ENCODE results near the gene CNBD2.
"Not testable (repeated sequence)": the region's sequence is repeated elsewhere in the genome, so short reads cannot be mapped to it uniquely, and the experiment has no call there.

Gene CNBD2

GRCh38 chr20:36018208-36018988 is 50.0 kb downstream of the CNBD2 start:
- DNase-seq (ENCODE audit: low read depth, low spot score): no peak

- not testable (repeated sequence) for DNase-seq (ENCODE audit: low read depth, low spot score)
Observed at GRCh38 chr20:36026131-36026530, 57.7 kb downstream of the CNBD2 start.

- DNase-seq (ENCODE audit: low read depth, low spot score): no peak
Observed at GRCh38 chr20:36028106-36028808, 59.9 kb downstream of the CNBD2 start.

GRCh38 chr20:36030149-36030548 is 61.8 kb downstream of the CNBD2 start:
- no peak for DNase-seq (ENCODE audit: low read depth, low spot score)

GRCh38 chr20:36031806-36032205 is 63.4 kb downstream of the CNBD2 start:
- no peak for DNase-seq (ENCODE audit: low read depth, low spot score)

DNA sequence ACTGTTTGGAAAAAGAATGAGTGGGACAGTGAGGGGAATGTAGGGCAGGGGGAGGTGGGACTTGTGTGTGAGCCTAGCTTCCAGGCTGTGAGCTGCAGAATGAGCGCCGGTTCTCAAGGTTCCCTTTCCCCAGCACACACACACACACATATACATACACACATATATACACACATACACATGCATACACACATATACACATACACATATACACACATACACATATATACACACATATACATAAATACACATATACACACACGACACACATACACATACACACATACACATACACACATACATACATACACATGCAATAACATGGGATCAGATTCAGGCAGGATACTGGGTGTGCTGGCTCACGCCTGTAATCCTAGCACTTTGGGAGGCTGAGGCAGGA is 66.5 kb downstream of the CNBD2 start:
- no peak for DNase-seq (ENCODE audit: low read depth, low spot score)

- peak; percentile 17 for DNase-seq (ENCODE audit: low read depth, low spot score)
Observed at GRCh38 chr20:36035745-36036144, 67.4 kb downstream of the CNBD2 start.

GRCh38 chr20:36036688-36037087 is 68.3 kb downstream of the CNBD2 start:
- DNase-seq (ENCODE audit: low read depth, low spot score): no peak

GRCh38 chr20:36040571-36040970 is 72.2 kb downstream of the CNBD2 start:
- no peak for DNase-seq (ENCODE audit: low read depth, low spot score)

GRCh38 chr20:36043441-36043840 is 75.1 kb downstream of the CNBD2 start:
- no peak for DNase-seq (ENCODE audit: low read depth, low spot score)

- no peak for DNase-seq (ENCODE audit: low read depth, low spot score)
Observed at GRCh38 chr20:36043892-36044515, 75.6 kb downstream of the CNBD2 start.

DNA sequence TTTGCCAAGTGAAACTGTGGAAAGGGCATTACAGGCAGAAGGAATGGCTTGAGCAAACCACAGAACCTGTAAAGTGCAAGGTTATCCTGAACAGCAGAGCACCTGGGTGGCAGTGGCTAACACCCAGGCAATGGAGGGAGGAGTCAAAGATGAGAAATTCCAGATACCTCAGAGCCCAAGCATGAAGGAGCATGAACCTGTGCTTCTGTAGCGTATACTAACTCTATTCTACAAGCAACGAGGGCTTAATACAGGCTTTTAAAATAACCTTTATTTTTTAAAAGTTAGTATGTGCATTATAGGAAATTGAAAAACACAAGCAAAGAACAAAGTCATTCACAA is 77.0 kb downstream of the CNBD2 start:
- no peak for DNase-seq (ENCODE audit: low read depth, low spot score)

GRCh38 chr20:36046073-36046798 is 77.8 kb downstream of the CNBD2 start:
- not testable (repeated sequence) for DNase-seq (ENCODE audit: low read depth, low spot score)

GRCh38 chr20:36049408-36049807 is 81.0 kb downstream of the CNBD2 start:
- DNase-seq (ENCODE audit: low read depth, low spot score): not testable (repeated sequence)

GRCh38 chr20:36050436-36051317 is 82.3 kb downstream of the CNBD2 start:
- peak; percentile 92 for DNase-seq (ENCODE audit: low read depth, low spot score)

- DNase-seq (ENCODE audit: low read depth, low spot score): no peak
Observed at GRCh38 chr20:36051318-36052116, 83.1 kb downstream of the CNBD2 start.

GRCh38 chr20:36052117-36052513 is 83.7 kb downstream of the CNBD2 start:
- no peak for DNase-seq (ENCODE audit: low read depth, low spot score)

DNA sequence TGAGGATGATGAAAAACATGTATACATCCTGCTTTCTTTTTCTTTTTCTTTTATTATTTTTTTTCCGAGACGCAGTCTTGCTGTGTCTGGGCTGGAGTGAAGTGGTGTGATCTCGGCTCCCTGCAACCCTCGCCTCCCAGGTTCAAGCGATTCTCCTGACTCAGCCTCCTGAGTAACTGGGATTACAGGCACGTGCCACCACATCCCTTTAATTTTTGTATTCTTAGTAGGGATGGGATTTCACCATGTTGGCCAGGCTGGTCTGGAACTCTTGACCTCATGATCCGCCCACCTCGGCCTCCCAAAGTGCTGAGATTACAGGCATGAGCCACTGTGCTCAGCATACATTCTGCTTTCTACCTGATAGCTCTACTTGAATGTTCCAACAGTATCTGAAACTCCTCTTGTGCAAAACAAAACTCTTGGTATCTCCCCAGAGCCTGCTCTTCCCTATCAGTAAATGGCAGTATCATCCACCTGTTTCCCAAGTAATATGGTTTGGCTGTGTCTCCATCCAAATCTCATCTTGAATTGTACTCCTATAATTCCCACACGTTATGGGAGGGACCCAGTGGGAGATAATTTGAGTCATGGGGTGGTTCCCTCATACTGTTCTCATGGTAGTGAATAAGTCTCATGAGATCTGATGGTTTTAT is 85.6 kb downstream of the CNBD2 start:
- DNase-seq (ENCODE audit: low read depth, low spot score): not testable (repeated sequence)

DNA sequence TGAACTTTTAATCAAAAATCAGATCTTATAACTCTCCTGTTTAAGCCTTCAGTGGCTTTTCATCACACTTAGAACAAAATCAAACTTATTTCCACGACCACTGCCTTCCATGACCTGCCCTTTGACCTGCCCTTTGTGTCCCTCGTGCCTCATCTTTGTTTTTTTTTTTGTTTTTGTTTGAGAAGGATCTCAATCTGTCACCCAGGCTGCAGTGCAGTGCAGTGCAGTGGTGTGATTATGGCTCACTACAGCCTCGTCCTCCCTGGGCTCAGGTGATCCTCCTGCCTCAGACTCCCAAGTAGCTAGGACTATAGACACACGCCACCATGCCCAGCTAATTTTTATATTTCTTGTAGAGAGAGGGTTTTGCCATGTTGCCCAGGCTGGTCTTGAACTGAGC is 86.8 kb downstream of the CNBD2 start:
- no peak for DNase-seq (ENCODE audit: low read depth, low spot score)

GRCh38 chr20:36060676-36061075 is 92.3 kb downstream of the CNBD2 start:
- DNase-seq (ENCODE audit: low read depth, low spot score): no peak
